ENCODE data around the gene PGBD1. TPM values are rescaled to one million over a fixed set of nuclear protein-coding genes. Genes with fewer than 3 reads are reported as not detected.

The PGBD1 gene
- total and polyA plus RNA-seq, 2 of the 13 experiments (the other 11 are each of a cell fraction or from before 2014, with no cell fraction given): 3.6 to 6.9 TPM

DNA sequence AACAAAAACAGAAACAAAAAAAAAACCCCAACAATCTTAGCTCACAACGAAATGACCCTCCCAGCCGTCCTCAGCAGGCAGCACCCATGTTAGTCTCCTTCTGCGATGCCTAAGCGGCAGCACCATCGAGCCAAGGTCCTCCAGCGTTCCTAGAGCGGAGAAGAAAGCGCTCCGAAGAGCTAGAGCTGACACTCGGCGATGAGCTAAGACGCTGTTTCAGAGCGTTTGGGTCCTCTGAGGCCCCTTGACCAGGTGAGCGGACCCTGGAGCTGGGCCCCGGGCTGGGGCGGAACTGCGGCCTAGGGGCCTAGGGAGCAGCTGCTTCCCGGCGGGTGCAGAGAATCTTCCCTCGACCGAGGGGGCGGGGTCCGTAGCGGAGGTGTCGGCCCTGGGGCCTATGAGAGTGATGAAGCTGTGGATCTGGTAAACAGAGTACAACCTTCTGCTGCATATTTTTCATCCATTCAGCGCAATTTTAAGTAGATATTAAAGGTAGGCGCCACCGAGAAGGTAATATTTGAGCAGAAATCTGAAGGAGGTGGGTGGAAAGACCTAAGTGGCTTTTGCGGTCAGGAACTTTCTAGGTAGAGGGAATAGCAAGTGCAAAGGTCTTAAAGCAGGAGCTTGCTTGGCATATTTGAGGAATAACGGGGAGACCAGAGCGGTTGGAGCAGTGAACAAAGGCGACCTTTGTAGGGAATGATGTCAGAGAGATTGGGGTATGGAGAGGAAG, 14.2 kb upstream of the PGBD1 start, which contains the start of gene ZSCAN26 (continued):
- TF ChIP-seq, protein P1, sequence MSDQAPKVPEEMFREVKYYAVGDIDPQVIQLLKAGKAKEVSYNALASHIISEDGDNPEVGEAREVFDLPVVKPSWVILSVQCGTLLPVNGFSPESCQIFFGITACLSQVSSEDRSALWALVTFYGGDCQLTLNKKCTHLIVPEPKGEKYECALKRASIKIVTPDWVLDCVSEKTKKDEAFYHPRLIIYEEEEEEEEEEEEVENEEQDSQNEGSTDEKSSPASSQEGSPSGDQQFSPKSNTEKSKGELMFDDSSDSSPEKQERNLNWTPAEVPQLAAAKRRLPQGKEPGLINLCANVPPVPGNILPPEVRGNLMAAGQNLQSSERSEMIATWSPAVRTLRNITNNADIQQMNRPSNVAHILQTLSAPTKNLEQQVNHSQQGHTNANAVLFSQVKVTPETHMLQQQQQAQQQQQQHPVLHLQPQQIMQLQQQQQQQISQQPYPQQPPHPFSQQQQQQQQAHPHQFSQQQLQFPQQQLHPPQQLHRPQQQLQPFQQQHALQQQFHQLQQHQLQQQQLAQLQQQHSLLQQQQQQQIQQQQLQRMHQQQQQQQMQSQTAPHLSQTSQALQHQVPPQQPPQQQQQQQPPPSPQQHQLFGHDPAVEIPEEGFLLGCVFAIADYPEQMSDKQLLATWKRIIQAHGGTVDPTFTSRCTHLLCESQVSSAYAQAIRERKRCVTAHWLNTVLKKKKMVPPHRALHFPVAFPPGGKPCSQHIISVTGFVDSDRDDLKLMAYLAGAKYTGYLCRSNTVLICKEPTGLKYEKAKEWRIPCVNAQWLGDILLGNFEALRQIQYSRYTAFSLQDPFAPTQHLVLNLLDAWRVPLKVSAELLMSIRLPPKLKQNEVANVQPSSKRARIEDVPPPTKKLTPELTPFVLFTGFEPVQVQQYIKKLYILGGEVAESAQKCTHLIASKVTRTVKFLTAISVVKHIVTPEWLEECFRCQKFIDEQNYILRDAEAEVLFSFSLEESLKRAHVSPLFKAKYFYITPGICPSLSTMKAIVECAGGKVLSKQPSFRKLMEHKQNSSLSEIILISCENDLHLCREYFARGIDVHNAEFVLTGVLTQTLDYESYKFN (CRISPR knock-in tag; conservative IDR thresholded peaks at IDR 0.05): peak; percentile 59
- TF ChIP-seq ZNF180 (CRISPR knock-in tag; IDR thresholded peaks at IDR 0.05; ENCODE audit: borderline replicate concordance, low read depth) (no peak), ZNF253 (CRISPR knock-in tag; IDR thresholded peaks at IDR 0.05; ENCODE audit: borderline replicate concordance) (no peak), HNF4A (CRISPR knock-in tag; IDR thresholded peaks at IDR 0.05) (peak; percentile 52), ZNF264 (CRISPR knock-in tag; IDR thresholded peaks at IDR 0.05) (peak; percentile 87; the same call in 1 of the 2 replicates), ZNF660 (CRISPR knock-in tag; IDR thresholded peaks at IDR 0.05; ENCODE audit: borderline replicate concordance, low read depth) (no peak), TCF7L2 (IDR thresholded peaks at IDR 0.05; ENCODE audit: low read depth, low read length) (no peak), ZFP82 (CRISPR knock-in tag; IDR thresholded peaks at IDR 0.05; ENCODE audit: borderline replicate concordance) (peak; percentile 59; the same call in 1 of the 2 replicates), ZNF713 (CRISPR knock-in tag; IDR thresholded peaks at IDR 0.05) (no peak), ZNF776 (CRISPR knock-in tag; IDR thresholded peaks at IDR 0.05) (no peak), ISX (CRISPR knock-in tag; conservative IDR thresholded peaks at IDR 0.05) (0 out of 2 replicates have a peak, but pooled peaks have one; percentile 73), ZNF235 (CRISPR knock-in tag; IDR thresholded peaks at IDR 0.05; ENCODE audit: borderline replicate concordance) (peak; percentile 36; the same call in 1 of the 2 replicates), RBAK (CRISPR knock-in tag; IDR thresholded peaks at IDR 0.05) (peak; percentile 52; the same call in 1 of the 2 replicates), ZBTB21 (CRISPR knock-in tag; IDR thresholded peaks at IDR 0.05) (no peak), NFE2L2 (IDR thresholded peaks at IDR 0.05; ENCODE audit: low read length) (no peak), ARNT2 (CRISPR knock-in tag; IDR thresholded peaks at IDR 0.05; ENCODE audit: low read depth) (peak; percentile 84), NPAS2 (CRISPR knock-in tag; IDR thresholded peaks at IDR 0.05; ENCODE audit: borderline replicate concordance) (no peak), ZNF484 (CRISPR knock-in tag; IDR thresholded peaks at IDR 0.05; ENCODE audit: borderline replicate concordance, low read depth) (no peak)
- TF ChIP-seq, protein P2, sequence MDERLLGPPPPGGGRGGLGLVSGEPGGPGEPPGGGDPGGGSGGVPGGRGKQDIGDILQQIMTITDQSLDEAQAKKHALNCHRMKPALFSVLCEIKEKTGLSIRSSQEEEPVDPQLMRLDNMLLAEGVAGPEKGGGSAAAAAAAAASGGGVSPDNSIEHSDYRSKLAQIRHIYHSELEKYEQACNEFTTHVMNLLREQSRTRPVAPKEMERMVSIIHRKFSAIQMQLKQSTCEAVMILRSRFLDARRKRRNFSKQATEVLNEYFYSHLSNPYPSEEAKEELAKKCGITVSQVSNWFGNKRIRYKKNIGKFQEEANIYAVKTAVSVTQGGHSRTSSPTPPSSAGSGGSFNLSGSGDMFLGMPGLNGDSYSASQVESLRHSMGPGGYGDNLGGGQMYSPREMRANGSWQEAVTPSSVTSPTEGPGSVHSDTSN (CRISPR knock-in tag; IDR thresholded peaks at IDR 0.05): no peak
- TF ChIP-seq, protein P3, sequence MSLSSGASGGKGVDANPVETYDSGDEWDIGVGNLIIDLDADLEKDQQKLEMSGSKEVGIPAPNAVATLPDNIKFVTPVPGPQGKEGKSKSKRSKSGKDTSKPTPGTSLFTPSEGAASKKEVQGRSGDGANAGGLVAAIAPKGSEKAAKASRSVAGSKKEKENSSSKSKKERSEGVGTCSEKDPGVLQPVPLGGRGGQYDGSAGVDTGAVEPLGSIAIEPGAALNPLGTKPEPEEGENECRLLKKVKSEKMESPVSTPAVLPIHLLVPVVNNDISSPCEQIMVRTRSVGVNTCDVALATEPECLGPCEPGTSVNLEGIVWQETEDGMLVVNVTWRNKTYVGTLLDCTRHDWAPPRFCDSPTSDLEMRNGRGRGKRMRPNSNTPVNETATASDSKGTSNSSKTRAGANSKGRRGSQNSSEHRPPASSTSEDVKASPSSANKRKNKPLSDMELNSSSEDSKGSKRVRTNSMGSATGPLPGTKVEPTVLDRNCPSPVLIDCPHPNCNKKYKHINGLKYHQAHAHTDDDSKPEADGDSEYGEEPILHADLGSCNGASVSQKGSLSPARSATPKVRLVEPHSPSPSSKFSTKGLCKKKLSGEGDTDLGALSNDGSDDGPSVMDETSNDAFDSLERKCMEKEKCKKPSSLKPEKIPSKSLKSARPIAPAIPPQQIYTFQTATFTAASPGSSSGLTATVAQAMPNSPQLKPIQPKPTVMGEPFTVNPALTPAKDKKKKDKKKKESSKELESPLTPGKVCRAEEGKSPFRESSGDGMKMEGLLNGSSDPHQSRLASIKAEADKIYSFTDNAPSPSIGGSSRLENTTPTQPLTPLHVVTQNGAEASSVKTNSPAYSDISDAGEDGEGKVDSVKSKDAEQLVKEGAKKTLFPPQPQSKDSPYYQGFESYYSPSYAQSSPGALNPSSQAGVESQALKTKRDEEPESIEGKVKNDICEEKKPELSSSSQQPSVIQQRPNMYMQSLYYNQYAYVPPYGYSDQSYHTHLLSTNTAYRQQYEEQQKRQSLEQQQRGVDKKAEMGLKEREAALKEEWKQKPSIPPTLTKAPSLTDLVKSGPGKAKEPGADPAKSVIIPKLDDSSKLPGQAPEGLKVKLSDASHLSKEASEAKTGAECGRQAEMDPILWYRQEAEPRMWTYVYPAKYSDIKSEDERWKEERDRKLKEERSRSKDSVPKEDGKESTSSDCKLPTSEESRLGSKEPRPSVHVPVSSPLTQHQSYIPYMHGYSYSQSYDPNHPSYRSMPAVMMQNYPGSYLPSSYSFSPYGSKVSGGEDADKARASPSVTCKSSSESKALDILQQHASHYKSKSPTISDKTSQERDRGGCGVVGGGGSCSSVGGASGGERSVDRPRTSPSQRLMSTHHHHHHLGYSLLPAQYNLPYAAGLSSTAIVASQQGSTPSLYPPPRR (CRISPR knock-in tag; IDR thresholded peaks at IDR 0.05; ENCODE audit: borderline replicate concordance): 0 out of 2 replicates have a peak, but pooled peaks have one; percentile 26

Measured in HepG2 (cell line).